Mesendoderm (in vitro differentiated cells): ENCODE data around the gene CFAP100.

Source experiments
- DNase-seq: peaks from one replicate; pipeline ENCODE4 v3.0.0; 2013
- H2AK5ac ChIP-seq: 2 replicates; pipeline ENCODE4 v1.6.1; 2013; ENCODE audit warnings: low read length, inconsistent platforms
- H2BK120ac ChIP-seq: 2 replicates; pipeline ENCODE4 v1.6.1; 2013; ENCODE audit warnings: low read depth, mild to moderate bottlenecking, low read length, moderate library complexity, mixed read lengths
- H2BK15ac ChIP-seq: replicated peaks from 2 replicates; pipeline ENCODE4 v1.6.1; 2013; ENCODE audit warnings: low read depth, mild to moderate bottlenecking, moderate library complexity
- H2BK5ac ChIP-seq: 2 replicates; pipeline ENCODE4 v1.6.1; 2013; ENCODE audit warnings: low read length, inconsistent platforms
- H3K18ac ChIP-seq: 2 replicates; pipeline ENCODE4 v1.6.1; 2013; ENCODE audit warnings: mild to moderate bottlenecking, low read length, mixed read lengths
- H3K23ac ChIP-seq: one replicate; pipeline ENCODE4 v1.6.1; 2013; ENCODE audit warnings: low read length
- H3K27ac ChIP-seq: 2 replicates; pipeline ENCODE4 v1.5.1; 2013; ENCODE audit warnings: low read depth, mild to moderate bottlenecking, inconsistent platforms, low read length, moderate library complexity
- H3K27me3 ChIP-seq: 2 replicates; pipeline ENCODE4 v1.6.1; 2013; ENCODE audit warnings: low read length, control low read depth, mild to moderate bottlenecking, inconsistent platforms; ENCODE audit not compliant: insufficient read depth, poor library complexity
- H3K36me3 ChIP-seq: 2 replicates; pipeline ENCODE4 v1.6.1; 2013; ENCODE audit warnings: low read length, inconsistent platforms; ENCODE audit not compliant: control insufficient read depth, insufficient read depth
- H3K4ac ChIP-seq: one replicate; pipeline ENCODE4 v1.6.1; 2013; ENCODE audit warnings: low read depth, mild to moderate bottlenecking, low read length, moderate library complexity
- H3K4me1 ChIP-seq: 2 replicates; pipeline ENCODE4 v1.6.1; 2013; ENCODE audit warnings: low read depth, low read length, inconsistent platforms; ENCODE audit not compliant: control insufficient read depth
- H3K4me2 ChIP-seq: 2 replicates; pipeline ENCODE4 v1.6.1; 2013; ENCODE audit warnings: low read length
- H3K4me3 ChIP-seq: 2 replicates; pipeline ENCODE4 v1.5.1; 2013; ENCODE audit warnings: mild to moderate bottlenecking, low read length
- H3K56ac ChIP-seq: one replicate; pipeline ENCODE4 v1.6.1; 2013; ENCODE audit warnings: low read length
- H3K79me1 ChIP-seq: 2 replicates; pipeline ENCODE4 v1.6.1; 2013; ENCODE audit warnings: low read length, inconsistent platforms
- H3K79me2 ChIP-seq: 2 replicates; pipeline ENCODE4 v1.6.1; 2013; ENCODE audit warnings: mild to moderate bottlenecking, low read length; ENCODE audit not compliant: control insufficient read depth, insufficient read depth
- H3K9ac ChIP-seq: 2 replicates; pipeline ENCODE4 v1.6.1; 2013; ENCODE audit warnings: low read length, inconsistent platforms
- H4K5ac ChIP-seq: one replicate; pipeline ENCODE4 v1.6.1; 2013; ENCODE audit warnings: low read length
- H4K8ac ChIP-seq: one replicate; pipeline ENCODE4 v1.6.1; 2013; ENCODE audit warnings: low read depth, mild to moderate bottlenecking, control low read depth, low read length, moderate library complexity
- WGBS: extraction: QIAGEN DNeasy Blood & Tissue Kit; methylation state at CpG from one replicate; pipeline ENCODE4 v1.1.7; 2013; ENCODE audit warnings: low lambda C conversion rate, missing lambda C conversion rate; ENCODE audit not compliant: insufficient coverage; ENCODE audit errors: extremely low coverage; 5-methylcytosine and 5-hydroxymethylcytosine counted together

Gene CFAP100

DNA sequence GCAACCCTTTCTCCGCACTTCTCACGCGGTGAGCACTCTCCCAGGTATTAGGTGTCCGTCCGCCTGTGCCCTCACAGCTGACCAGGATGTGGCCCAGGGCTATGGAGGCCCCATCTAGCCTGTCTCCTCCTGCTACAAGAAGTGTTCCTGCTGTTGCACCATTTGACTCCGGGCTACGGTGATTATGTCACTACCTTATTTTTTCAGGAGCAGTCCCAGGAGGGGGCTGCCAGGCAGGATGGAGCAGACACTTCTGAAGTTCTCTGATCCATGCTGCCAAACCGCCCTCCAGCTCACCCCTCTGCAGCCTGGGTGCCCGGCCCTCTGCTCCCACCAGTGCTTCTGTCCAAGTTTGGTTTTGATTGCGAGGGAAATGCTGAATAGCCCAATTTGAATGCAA lies 44.0 kb downstream of the CFAP100 start:
- no peak overlapping the region for H2AK5ac ChIP-seq
- H3K27ac ChIP-seq, result no peak overlapping the region
- WGBS, result no CpG with 5 or more reads among the region's 10 CpGs
- H3K9ac ChIP-seq, result no peak overlapping the region
- no peak overlapping the region for H3K4me2 ChIP-seq
- H3K56ac ChIP-seq, result no peak overlapping the region
- no peak overlapping the region for H2BK5ac ChIP-seq
- H3K36me3 ChIP-seq, result peaks cover 1% of the 10 kb centered on the region
- no peak for DNase-seq
- H3K79me1 ChIP-seq, result no peaks in the 10 kb centered on the region
- no peak overlapping the region for H2BK15ac ChIP-seq
- H4K8ac ChIP-seq, result no peak overlapping the region
- H4K5ac ChIP-seq, result no peak overlapping the region
- no peaks in the 10 kb centered on the region for H3K4me1 ChIP-seq
- no peak overlapping the region for H3K18ac ChIP-seq
- H3K23ac ChIP-seq, result no peak overlapping the region
- H3K4ac ChIP-seq, result no peak overlapping the region
- H3K79me2 ChIP-seq, result no peaks in the 10 kb centered on the region
- no peak overlapping the region for H2BK120ac ChIP-seq
- no peaks in the 10 kb centered on the region for H3K27me3 ChIP-seq
- no peak overlapping the region for H3K4me3 ChIP-seq

DNA sequence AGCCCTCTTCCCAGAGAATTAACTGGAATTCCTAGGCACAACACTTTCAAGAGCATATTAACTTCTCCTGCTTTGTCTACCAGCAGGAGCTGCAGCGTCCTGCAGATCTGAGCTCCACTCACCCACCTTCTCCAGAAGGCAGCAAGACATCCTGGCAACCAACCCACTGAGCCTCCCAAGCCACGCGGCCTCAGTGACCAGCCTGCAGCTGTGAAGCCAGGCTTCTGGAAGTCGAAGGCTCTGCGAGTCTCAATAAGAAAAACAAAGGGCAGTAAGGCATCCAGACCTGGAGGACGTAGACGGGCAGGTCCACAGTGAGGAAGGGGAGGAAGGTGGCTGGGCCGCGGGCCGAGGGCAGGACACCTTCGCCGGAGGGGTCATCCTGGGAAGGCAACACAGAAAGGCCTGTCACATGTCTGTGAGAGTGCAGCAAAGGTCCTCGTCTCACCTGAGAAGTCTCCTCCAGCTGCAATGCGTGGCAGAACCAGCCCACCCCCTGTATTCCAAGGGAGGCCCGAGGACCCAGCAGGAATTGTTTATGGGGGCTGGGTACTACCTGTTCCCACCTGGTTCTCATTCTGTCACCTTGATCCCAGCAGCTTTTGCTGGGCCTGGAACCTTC lies 44.7 kb downstream of the CFAP100 start:
- Histone ChIP-seq H3K79me2 (no peaks in the 10 kb centered on the region), H3K27me3 (no peaks in the 10 kb centered on the region), H3K4me2 (no peak overlapping the region), H2BK15ac (no peak overlapping the region), H2AK5ac (no peak overlapping the region), H3K79me1 (no peaks in the 10 kb centered on the region), H3K4ac (no peak overlapping the region), H3K56ac (no peak overlapping the region), H3K4me3 (no peak overlapping the region), H3K23ac (no peak overlapping the region), H4K5ac (no peak overlapping the region), H3K9ac (no peak overlapping the region), H4K8ac (no peak overlapping the region), H2BK5ac (no peak overlapping the region), H2BK120ac (no peak overlapping the region), H3K27ac (no peak overlapping the region), H3K18ac (no peak overlapping the region), H3K36me3 (peaks cover 1% of the 10 kb centered on the region), H3K4me1 (no peaks in the 10 kb centered on the region)
- no peak for DNase-seq
- WGBS, result no CpG with 5 or more reads among the region's 15 CpGs

GRCh38 chr3:126439968-126440708 lies 45.4 kb downstream of the CFAP100 start:
- Histone ChIP-seq H3K27ac (no peak overlapping the region), H3K23ac (no peak overlapping the region), H3K27me3 (no peaks in the 10 kb centered on the region), H4K8ac (no peak overlapping the region), H3K18ac (no peak overlapping the region), H3K79me2 (no peaks in the 10 kb centered on the region), H2BK5ac (no peak overlapping the region), H3K9ac (no peak overlapping the region), H3K4me2 (no peak overlapping the region), H3K56ac (no peak overlapping the region), H2BK120ac (no peak overlapping the region), H3K4me1 (no peaks in the 10 kb centered on the region), H3K4me3 (no peak overlapping the region), H3K79me1 (no peaks in the 10 kb centered on the region), H2BK15ac (no peak overlapping the region), H3K4ac (no peak overlapping the region), H4K5ac (no peak overlapping the region), H3K36me3 (peaks cover 1% of the 10 kb centered on the region), H2AK5ac (no peak overlapping the region)
- no CpG with 5 or more reads among the region's 12 CpGs for WGBS
- no peak for DNase-seq

DNA sequence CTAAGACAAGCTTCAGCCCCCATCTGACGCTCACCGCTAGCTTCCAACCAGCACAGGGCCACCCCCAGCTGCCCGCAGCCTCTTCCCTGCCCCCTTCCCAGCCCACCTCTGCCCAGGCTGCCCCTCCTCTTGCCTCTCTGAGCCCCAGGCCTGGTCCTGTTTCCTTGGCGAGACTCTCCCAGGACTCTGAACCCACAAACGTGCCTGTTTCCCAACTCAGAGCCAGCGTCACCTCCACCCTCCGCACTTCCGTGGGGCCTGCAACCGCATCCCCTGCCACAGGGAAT lies 45.9 kb downstream of the CFAP100 start:
- H2BK120ac ChIP-seq, result no peak overlapping the region
- no peak overlapping the region for H3K23ac ChIP-seq
- no peak overlapping the region for H4K8ac ChIP-seq
- H3K18ac ChIP-seq, result no peak overlapping the region
- H3K4ac ChIP-seq, result no peak overlapping the region
- H3K4me3 ChIP-seq, result no peak overlapping the region
- H3K79me2 ChIP-seq, result no peaks in the 10 kb centered on the region
- no CpG with 5 or more reads among the region's 9 CpGs for WGBS
- H3K4me2 ChIP-seq, result no peak overlapping the region
- no peak overlapping the region for H2AK5ac ChIP-seq
- no peak overlapping the region for H3K9ac ChIP-seq
- no peaks in the 10 kb centered on the region for H3K79me1 ChIP-seq
- no peaks in the 10 kb centered on the region for H3K27me3 ChIP-seq
- H3K56ac ChIP-seq, result no peak overlapping the region
- no peak overlapping the region for H3K27ac ChIP-seq
- no peak overlapping the region for H2BK15ac ChIP-seq
- H3K36me3 ChIP-seq, result peaks cover 1% of the 10 kb centered on the region
- H2BK5ac ChIP-seq, result no peak overlapping the region
- no peaks in the 10 kb centered on the region for H3K4me1 ChIP-seq
- no peak overlapping the region for H4K5ac ChIP-seq
- no peak for DNase-seq

- Histone ChIP-seq H3K79me1 (no peaks in the 10 kb centered on the region), H2BK5ac (no peak overlapping the region), H3K27ac (no peak overlapping the region), H2AK5ac (no peak overlapping the region), H3K4me1 (no peaks in the 10 kb centered on the region), H3K4ac (no peak overlapping the region), H3K18ac (no peak overlapping the region), H3K56ac (no peak overlapping the region), H3K23ac (no peak overlapping the region), H2BK120ac (no peak overlapping the region), H3K4me2 (no peak overlapping the region), H3K36me3 (peaks cover 1% of the 10 kb centered on the region), H3K27me3 (no peaks in the 10 kb centered on the region), H3K4me3 (no peak overlapping the region), H3K79me2 (no peaks in the 10 kb centered on the region), H2BK15ac (no peak overlapping the region), H4K5ac (no peak overlapping the region), H4K8ac (no peak overlapping the region), H3K9ac (no peak overlapping the region)
- WGBS, result no CpG with 5 or more reads among the region's 20 CpGs
- no peak for DNase-seq
These were observed 46.7 kb downstream of the CFAP100 start for GRCh38 chr3:126441256-126441880.
